Left ventricle myocardium inferior (tissue), 1 donor: ENCODE measurements around the gene NSF. TPM values are rescaled to one million over a fixed set of nuclear protein-coding genes. Genes with fewer than 3 reads are reported as not detected.
"Not testable (repeated sequence)": the region's sequence is repeated elsewhere in the genome, so short reads cannot be mapped to it uniquely, and the experiment has no call there.

Source experiments
- DNase-seq: peaks from one replicate; pipeline ENCODE4 v3.0.0-alpha.2; 2020
- H3K27ac ChIP-seq: fragments of 200-600 bp; replicated peaks from 2 replicates; pipeline ENCODE4 v1.8.0; 2021
- H3K27me3 ChIP-seq: fragments of 200-600 bp; 2 replicates; pipeline ENCODE4 v1.8.0; 2021; ENCODE audit warnings: low read depth
- H3K36me3 ChIP-seq: fragments of 200-600 bp; 2 replicates; pipeline ENCODE4 v1.8.0; 2021
- H3K4me1 ChIP-seq: fragments of 200-600 bp; 2 replicates; pipeline ENCODE4 v1.8.0; 2021
- H3K4me3 ChIP-seq: fragments of 200-600 bp; 2 replicates; pipeline ENCODE4 v1.8.0; 2021; ENCODE audit warnings: mild to moderate bottlenecking, moderate library complexity
- H3K9me3 ChIP-seq: fragments of 200-600 bp; replicated peaks from 2 replicates; pipeline ENCODE4 v1.8.0; 2021
- intact Hi-C: fragments of 100-400 bp; cut with micrococcal nuclease; formaldehyde crosslinking; loops from one replicate; pipeline ENCODE4 v1.11.0; 2022
- total RNA-seq: library from RNA; stranded (reverse); fragmentation: NEBNext Ultra II Directional; extraction: Animal tissue kit (Norgen Biotek cat#: 25700); gene quantifications from one replicate; pipeline ENCODE4 v1.2.1, GENCODE V29; 2021
- donor health status: DM: no; HTN: yes; CAD: no; lungs with severe emphysema.

Gene NSF
- total RNA-seq, 1 donor from 2014 or later: 29.0 TPM

DNA sequence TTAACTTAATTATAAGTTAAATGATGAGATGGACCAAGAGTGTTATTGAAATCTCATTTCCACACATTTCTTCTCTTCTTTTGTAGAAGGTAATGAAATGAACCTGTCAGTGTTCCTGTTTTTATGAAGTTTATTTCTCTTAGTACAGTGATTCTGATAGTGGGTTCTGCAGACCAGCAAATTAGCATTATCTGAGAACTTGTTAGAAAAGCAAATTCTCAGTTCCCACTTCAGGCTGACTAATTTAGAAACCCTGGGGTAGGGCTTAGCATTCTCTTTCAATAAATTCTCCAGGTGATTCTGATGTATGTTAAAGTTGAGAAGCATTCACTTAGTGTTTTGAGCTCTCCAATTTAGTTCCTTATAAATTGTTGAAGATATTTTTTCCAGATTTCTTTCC, 12.7 kb downstream of the NSF start:
- H3K9me3 ChIP-seq: not testable (repeated sequence)

GRCh38 chr17:46611304-46611703, 20.8 kb downstream of the NSF start:
- intact Hi-C loops, H3K27ac ChIP-seq, H3K36me3 ChIP-seq, H3K9me3 ChIP-seq, H3K4me1 ChIP-seq, H3K4me3 ChIP-seq, H3K27me3 ChIP-seq, DNase-seq: not testable (repeated sequence)

More for the DNA sequence above, 12.7 kb downstream of the NSF start:
- H3K27ac ChIP-seq, H3K27me3 ChIP-seq, H3K4me3 ChIP-seq, H3K4me1 ChIP-seq, intact Hi-C loops, DNase-seq, H3K36me3 ChIP-seq: not testable (repeated sequence)

DNA sequence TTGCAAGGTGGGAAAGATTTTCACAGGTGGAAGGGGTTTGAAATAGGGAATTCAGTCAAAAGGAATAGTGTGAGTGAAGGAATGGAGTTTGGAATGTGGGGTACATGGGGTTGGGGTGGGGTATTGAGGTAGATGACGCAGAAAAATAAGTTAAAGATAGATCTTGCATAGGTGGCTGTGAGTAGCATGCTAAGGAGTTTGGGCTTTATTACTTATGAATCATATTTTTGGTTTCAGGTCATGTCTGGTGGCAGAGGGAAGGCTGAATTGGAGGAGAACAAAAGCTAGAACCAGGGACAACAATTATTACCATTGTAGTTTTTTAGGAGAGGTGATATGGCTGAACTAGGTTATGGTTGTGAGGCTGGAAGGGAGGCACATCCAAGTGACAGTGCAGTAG, 23.4 kb downstream of the NSF start:
- intact Hi-C loops, H3K4me1 ChIP-seq: not testable (repeated sequence)

GRCh38 chr17:46617121-46617520, 26.7 kb downstream of the NSF start:
- H3K27me3 ChIP-seq, H3K4me1 ChIP-seq, H3K4me3 ChIP-seq, H3K36me3 ChIP-seq, H3K27ac ChIP-seq, intact Hi-C loops, DNase-seq, H3K9me3 ChIP-seq: not testable (repeated sequence)

More for the DNA sequence above, 23.4 kb downstream of the NSF start:
- not testable (repeated sequence) for H3K27me3 ChIP-seq, H3K36me3 ChIP-seq, H3K4me3 ChIP-seq, DNase-seq, H3K9me3 ChIP-seq, H3K27ac ChIP-seq

DNA sequence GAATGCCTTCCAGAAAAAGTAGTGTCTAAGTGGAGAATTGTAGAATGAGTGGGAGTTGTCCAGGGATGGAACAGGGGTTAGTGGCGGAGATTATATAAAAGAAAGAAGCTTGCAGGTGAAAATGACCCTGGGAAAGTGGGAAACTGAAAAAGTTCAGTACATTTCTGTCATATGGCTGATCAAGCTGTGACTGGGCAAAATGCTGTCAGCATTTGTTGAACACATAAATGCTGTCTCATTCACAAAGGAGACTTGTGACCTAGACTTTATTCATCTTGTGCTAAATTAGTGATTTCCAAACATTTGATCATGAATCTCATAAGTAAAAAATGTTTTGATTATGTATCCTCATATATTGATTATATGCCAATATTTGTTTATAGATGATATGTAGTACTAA, 28.5 kb downstream of the NSF start:
- intact Hi-C loops, H3K27me3 ChIP-seq, H3K4me3 ChIP-seq, DNase-seq, H3K27ac ChIP-seq, H3K4me1 ChIP-seq, H3K9me3 ChIP-seq, H3K36me3 ChIP-seq: not testable (repeated sequence)

GRCh38 chr17:46623790-46624189, 33.3 kb downstream of the NSF start:
- H3K27me3 ChIP-seq, H3K4me3 ChIP-seq, DNase-seq, intact Hi-C loops, H3K9me3 ChIP-seq, H3K36me3 ChIP-seq, H3K27ac ChIP-seq, H3K4me1 ChIP-seq: not testable (repeated sequence)

DNA sequence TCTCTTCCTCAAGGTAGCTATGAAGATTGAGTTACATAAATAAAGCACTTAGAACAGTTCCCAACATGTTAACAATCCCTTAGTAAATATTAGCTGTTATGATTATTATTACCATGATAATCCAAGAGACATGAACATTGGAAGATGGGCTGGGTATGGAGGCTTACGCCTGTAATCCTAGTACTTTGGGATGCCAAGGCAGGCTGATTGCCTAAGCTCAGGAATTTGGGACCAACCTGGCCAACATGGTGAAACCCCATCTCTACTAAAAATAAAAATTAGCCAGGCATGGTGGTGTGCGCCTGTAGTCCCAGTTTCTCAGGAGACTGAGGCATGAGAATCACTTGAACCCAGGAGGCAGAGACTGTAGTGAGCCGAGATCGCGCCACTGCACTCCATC, 34.3 kb downstream of the NSF start:
- intact Hi-C loops, DNase-seq, H3K4me3 ChIP-seq, H3K9me3 ChIP-seq, H3K27me3 ChIP-seq, H3K4me1 ChIP-seq, H3K36me3 ChIP-seq, H3K27ac ChIP-seq: not testable (repeated sequence)

- H3K36me3 ChIP-seq, H3K9me3 ChIP-seq, H3K4me1 ChIP-seq, DNase-seq, intact Hi-C loops, H3K4me3 ChIP-seq, H3K27ac ChIP-seq, H3K27me3 ChIP-seq: not testable (repeated sequence)
Observed at GRCh38 chr17:46627452-46627851, 37.0 kb downstream of the NSF start.

DNA sequence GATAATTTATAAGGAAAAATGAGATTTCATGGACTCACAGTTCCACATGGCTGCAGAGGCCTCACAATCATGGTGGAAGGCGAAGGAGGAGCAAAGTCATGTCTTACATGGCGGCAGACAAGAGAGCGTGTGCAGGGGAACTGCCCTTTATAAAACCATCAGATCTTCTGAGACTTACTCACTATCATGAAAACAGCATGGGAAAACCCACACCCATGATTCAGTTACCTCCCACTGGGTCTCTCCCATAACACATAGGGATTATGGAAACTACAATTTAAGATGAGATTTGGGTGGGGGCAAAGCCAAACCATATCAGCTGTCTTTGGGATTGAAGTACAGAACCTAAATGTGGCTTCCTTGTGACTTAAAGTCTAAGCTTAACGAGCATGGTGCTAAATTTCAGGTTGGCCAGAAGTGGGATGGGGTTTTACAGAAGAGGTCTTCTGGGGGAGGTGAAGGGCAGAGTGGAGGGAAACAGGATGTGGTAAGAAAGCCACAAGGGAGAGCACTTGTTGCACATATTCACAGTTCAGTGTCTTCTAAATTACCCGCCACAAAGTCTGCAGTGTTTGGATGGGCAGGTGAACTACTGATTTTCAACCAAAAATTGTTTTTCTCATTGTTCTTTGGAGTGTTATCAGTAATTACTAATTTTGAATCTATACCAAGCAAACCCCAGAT, 38.4 kb downstream of the NSF start:
- H3K36me3 ChIP-seq, H3K9me3 ChIP-seq, H3K27me3 ChIP-seq, intact Hi-C loops, H3K27ac ChIP-seq, H3K4me3 ChIP-seq, H3K4me1 ChIP-seq, DNase-seq: not testable (repeated sequence)

DNA sequence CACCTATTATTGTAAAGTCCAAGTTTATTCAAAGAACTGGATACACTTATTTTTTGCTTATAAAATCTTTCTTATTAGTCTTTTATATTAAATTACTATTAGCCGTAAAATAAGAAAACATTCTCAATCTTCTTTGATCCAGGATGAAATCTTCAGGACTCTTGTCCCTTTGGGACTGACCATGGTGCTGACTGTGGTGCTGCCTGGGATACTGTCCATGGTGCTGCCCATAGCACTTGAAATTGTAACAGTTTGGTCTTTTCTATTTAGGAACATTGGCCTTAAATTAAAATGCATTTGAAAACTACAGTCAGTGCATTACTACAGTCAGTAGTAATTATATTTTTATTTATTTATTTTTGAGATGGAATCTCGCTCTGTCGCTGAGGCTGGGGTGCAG, 41.7 kb downstream of the NSF start:
- intact Hi-C loops, DNase-seq, H3K27ac ChIP-seq, H3K4me3 ChIP-seq, H3K27me3 ChIP-seq, H3K9me3 ChIP-seq, H3K4me1 ChIP-seq, H3K36me3 ChIP-seq: not testable (repeated sequence)

DNA sequence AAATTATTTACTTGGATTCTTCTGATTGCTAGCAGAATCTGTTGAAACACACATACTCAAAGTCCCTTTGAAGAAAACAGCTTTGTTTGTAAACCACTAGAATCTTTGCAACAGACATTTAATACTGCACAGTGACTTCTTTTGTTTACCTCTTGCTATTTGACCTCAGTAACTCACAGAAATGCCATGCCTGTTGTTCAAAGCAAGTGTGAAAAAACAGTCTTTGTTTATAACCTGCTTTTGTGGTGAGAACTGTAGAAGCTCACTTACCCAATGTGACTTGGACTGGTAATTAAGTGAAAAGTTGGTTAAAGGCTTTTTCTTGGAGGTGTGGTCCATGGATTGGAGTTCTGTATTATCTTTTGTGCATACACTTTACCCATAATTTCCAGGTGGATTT, 44.4 kb downstream of the NSF start:
- H3K36me3 ChIP-seq, DNase-seq, H3K9me3 ChIP-seq, intact Hi-C loops, H3K4me1 ChIP-seq, H3K4me3 ChIP-seq, H3K27me3 ChIP-seq, H3K27ac ChIP-seq: not testable (repeated sequence)
